HG03139 (cell line): ENCODE results near the gene ZNF444.
A peak's percentile ranks its signal among the peaks of the same experiment; 100 is the strongest.
"Not testable (repeated sequence)": the region's sequence is repeated elsewhere in the genome, so short reads cannot be mapped to it uniquely, and the experiment has no call there.

ENCODE experiments used
- ATAC-seq: cut with Tn5 transposase; IDR thresholded peaks from one replicate; pipeline ENCODE4 v1.9.1; 2021; ENCODE audit not compliant: unreplicated experiment

Gene ZNF444

GRCh38 chr19:56140583-56141416 lies at the start of gene ZNF444:
Gene ZNF444 (plus strand): TSS chr19:56141287. CDS start chr19:56146912, 5,625 bp downstream.
- peak; percentile 88 for ATAC-seq

GRCh38 chr19:56091751-56092546 lies 49.1 kb upstream of the ZNF444 start:
- ATAC-seq, result no peak

- ATAC-seq, result no peak
Measured at GRCh38 chr19:56092685-56093631, 48.1 kb upstream of the ZNF444 start.

- no peak for ATAC-seq
Measured at GRCh38 chr19:56094449-56094848, 46.6 kb upstream of the ZNF444 start.

- ATAC-seq, result no peak
Measured at GRCh38 chr19:56096665-56097064, 44.4 kb upstream of the ZNF444 start.

- ATAC-seq, result no peak
Measured at GRCh38 chr19:56097306-56097705, 43.8 kb upstream of the ZNF444 start.

GRCh38 chr19:56097776-56098175 lies 43.3 kb upstream of the ZNF444 start:
- no peak for ATAC-seq

- not testable (repeated sequence) for ATAC-seq
Measured at GRCh38 chr19:56098237-56098636, 42.9 kb upstream of the ZNF444 start.

- ATAC-seq, result no peak
Measured at GRCh38 chr19:56098731-56099568, 42.1 kb upstream of the ZNF444 start.

GRCh38 chr19:56099638-56100539 lies 41.2 kb upstream of the ZNF444 start:
- ATAC-seq, result no peak

- ATAC-seq, result no peak
Measured at GRCh38 chr19:56101095-56101494, 40.0 kb upstream of the ZNF444 start.

- no peak for ATAC-seq
Measured at GRCh38 chr19:56101746-56102535, 39.1 kb upstream of the ZNF444 start.

GRCh38 chr19:56103027-56103614 lies 38.0 kb upstream of the ZNF444 start:
- ATAC-seq, result no peak

GRCh38 chr19:56104423-56104822 lies 36.7 kb upstream of the ZNF444 start:
- ATAC-seq, result no peak

- no peak for ATAC-seq
Measured at GRCh38 chr19:56105090-56105701, 35.9 kb upstream of the ZNF444 start.

GRCh38 chr19:56105831-56106396 lies 35.2 kb upstream of the ZNF444 start:
- ATAC-seq, result not testable (repeated sequence)

- ATAC-seq, result no peak
Measured at GRCh38 chr19:56106397-56106849, 34.7 kb upstream of the ZNF444 start.
